Fibroblast of skin of abdomen (primary cell): Measurements from ENCODE around the gene FARS2.

Experiments
- DNase-seq: peaks from one replicate; pipeline ENCODE4 v3.0.0-alpha.2; 2013

FARS2 gene

DNA sequence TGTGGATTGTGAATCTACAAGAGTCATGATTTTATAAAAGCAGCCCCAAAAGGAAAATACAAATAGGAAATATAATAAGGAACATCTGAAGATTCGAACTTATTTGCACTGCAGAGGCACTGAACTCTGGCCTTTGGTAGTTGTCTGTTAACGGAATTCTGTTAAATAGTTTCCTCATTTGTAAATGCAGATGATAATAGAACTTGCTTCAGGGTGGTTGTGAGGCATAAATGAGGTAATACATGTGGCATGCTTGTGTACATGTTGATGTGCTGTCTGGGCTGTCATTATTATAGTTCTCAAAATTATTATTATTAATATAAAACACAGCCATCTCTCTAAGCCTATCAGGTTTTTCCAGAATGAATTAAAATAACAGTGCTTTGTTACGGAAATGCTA, 443.4 kb downstream of the FARS2 start:
- DNase-seq = peak; percentile 14

GRCh38 chr6:5705252-5705651, 443.9 kb downstream of the FARS2 start:
- DNase-seq = no peak

DNA sequence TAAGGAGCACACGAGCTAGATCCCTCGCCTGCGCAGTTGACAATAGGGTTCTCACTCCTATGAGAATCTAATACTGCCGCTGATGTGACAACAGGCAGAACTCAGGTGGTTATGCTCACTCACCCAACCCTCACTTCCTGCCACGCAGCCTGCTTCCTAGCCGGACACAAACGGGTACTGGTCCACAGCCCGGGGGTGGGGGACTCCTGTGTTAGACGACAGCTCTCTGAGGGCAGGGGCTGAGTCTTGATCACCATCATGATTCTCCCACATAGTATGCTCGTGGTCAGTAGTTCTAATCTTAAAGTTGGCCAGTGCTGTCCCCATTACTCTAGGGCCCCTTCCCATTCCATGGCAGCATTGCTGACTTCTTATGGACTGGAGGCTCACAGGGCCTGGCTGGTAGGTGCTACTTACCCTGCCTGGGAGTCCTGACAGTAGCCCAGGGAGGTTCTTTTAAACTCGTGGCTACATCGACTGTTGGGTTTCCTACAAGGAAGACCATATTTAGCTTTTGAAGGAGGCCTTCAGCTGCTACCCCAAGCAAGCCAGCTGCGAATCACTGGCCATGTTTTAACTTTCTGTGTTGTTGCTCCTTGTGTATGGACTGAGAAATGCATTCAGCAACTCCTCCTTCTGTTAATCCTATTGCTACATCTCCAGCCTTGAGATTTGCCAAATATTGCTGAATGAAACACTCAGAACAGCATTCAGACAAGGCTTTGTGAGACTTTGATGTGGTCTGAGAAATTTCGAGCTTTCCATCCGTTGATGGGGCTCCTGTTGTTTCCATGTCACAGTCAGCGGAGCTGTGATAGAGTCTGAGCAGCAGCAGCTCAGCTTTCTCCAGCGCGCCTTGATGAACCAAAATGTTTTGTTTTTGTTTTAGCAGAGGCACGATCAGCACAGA, 445.1 kb downstream of the FARS2 start:
- DNase-seq = peak; percentile 59

DNA sequence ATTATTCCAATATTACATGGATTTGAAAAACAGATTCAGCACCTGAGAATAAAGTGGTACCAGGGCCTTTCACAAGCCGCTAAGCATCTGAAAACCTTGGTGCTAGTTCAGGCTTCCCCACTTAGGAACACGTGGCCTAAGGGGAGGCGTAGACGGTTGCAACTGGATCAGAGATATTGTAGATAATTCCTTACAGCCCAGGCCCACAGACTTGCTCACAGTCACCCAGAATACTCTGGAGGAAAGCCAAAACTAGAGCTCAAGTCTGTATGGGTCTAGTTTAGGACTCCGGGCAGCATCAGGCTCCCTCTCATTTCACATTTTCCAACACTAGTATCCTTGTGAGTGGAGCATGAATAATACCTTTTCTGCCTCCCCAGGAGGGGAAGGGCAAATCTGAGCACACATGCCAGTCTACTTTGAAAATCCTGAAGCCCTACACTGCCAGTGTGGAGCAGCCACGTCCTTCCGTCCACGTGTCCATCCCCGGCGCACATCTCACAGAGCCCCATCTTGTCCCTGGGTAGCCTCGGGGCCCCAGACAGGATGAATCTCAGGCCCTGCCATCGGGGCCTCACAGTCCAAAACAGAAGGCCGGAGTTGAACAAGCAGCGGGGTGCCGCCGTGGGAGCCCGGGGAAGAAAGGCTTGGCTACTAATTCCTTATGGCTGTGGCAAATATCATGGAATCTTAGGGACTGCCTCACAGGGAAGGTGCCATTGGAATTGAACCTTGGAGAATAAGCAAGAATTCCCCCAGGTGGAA, 446.1 kb downstream of the FARS2 start:
- peak; percentile 43 for DNase-seq

DNA sequence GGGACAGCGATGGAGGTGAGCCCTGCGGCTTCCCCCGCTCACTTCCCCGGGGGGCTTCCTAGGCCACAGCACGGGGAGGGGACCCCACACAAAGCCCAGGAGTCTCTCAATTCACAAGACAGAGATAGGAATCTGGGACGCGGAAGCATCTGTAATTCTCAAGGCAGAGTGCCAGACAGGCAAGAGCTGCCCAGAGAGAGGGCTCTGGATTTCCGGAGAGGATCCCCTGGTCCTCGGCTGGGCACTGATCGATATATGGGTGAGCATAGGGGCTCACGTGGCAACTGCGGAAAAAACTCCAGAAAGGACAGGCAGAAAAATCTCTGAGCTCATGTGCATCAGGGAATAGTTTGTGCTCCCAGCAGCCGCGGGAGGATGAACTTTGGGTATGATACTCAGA, 449.2 kb downstream of the FARS2 start:
- DNase-seq = no peak

DNA sequence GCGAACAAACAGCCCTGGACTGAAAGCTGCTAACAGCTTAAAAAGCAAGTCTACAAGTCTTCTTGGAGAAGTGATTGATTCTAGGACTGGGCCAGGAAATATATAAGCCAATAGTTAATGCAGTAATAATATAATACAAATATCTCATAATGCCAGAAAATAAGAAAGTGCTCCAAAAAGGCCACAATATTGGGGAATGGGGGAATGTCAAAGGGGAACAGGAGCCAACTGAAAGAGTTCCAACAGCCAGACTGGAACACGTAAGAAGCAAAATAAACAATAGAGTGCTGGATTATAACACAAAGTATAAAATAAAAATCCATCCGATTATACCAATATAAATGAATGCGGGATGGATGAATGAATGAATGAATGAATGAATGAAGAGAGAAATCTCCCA, 449.6 kb downstream of the FARS2 start:
- no peak for DNase-seq

DNA sequence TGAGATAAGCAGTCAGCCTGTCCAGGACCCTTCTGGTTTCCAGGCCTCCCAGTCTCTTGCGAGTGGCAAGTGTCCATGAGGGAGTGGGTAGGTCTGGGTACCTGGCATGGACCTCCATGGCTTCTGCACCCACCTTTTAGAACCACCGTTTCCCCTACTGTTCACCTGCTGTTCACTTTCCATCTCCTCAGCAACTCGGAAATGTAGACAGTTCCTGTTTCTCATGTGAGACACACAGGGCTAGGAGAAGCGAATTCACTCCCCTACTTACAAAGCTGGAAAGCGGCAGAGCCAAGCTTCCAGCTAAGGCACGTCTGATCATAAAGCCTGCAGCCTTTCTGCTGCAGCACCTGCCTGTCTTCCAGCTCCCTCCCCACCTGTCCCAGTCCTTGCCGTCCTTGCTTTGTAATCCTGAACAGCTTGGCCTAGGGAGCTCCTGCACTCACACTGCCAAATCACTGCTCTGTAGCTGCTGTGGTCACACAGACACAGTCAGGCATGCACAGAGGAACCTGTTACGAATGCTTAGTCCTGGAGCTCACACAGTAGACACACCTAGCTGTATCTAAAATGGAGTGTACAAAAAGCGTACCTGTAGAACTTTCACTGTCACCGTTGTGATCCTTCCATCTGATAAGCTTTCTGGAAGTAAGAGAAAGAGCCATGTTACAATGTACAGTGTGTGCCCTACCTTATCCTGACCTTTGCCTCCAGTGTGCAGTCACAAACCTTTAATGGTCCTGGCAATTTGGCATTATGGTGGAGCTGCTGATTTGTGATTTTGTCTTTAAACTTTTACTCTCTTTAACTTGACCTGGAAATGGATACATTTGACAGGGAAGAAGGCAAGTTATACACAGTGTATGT, 451.3 kb downstream of the FARS2 start:
- no peak for DNase-seq

- DNase-seq = no peak
Observed at GRCh38 chr6:5713519-5713918, 452.2 kb downstream of the FARS2 start.

- DNase-seq = no peak
Observed at GRCh38 chr6:5718231-5718947, 457.1 kb downstream of the FARS2 start.

DNA sequence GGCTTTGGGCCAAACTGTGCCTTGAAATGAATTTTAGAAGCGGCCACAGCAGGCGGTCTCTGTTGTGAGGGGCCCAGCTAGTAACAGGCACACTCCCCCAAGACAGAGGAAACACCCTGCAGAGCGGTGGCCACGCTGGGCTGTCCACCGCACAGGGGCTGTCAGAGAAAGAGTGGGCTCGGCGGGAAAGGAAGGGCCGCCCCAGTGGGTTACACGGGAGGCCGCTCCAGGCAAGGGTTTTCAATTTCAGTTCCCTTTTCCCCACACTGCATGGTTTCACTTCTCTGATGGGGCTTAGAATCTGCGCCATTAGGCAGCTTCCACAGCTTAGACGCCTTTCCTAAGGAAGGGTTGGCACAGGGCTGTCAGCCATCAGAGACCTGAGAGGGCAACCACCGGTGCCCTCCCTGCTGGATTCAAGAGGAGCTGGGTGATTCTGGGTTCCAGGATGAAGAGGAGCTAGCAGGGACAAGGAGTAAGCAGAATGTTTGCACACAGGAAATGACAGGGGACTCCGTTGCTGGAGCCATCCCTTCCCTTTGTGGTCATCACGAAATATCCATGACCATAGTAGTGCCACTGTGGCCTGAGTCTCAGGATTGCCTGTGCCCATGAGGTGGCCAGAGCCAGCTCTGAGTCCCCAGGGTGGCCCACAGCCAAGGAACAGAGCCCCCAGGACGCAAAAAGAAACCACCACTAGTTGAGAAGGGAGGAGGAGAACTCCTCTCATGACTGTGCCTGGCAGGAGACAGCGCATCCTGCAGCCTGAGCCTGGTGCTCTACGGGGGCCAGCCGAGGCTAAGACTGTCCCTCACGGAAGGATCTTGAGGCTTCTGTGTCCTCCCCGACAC, 462.8 kb downstream of the FARS2 start:
- DNase-seq = no peak

DNA sequence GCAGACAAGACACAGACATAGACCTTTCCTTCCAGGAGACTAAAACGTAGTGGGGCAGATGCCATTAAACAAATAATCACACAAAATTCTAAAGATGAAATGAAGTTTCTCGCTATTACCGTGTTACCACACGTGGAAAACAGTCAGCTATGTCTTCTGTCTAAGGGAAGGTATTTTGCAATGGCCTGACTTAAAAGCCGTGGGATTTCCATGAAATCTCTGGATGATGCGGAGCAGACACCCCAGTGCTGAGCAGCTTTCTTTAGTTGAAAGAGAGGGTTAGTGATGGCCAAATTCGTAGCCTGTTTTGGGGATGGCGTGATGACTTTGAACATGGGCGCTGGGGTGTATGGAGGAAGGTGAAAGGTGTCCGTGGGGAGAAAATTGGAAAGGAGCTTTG, 463.6 kb downstream of the FARS2 start:
- no peak for DNase-seq

- peak; percentile 32 for DNase-seq
Observed at GRCh38 chr6:5726976-5727718, 465.8 kb downstream of the FARS2 start.

- no peak for DNase-seq
Observed at GRCh38 chr6:5728351-5729079, 467.2 kb downstream of the FARS2 start.

- peak; percentile 55 for DNase-seq
Observed at GRCh38 chr6:5729080-5729434, 467.7 kb downstream of the FARS2 start.

- no peak for DNase-seq
Observed at GRCh38 chr6:5729813-5730517, 468.7 kb downstream of the FARS2 start.

- peak; percentile 46 for DNase-seq
Observed at GRCh38 chr6:5730585-5731263, 469.4 kb downstream of the FARS2 start.

GRCh38 chr6:5731435-5731834, 470.1 kb downstream of the FARS2 start:
- DNase-seq = no peak

- DNase-seq = no peak
Observed at GRCh38 chr6:5732496-5732895, 471.2 kb downstream of the FARS2 start.
